TTC549 (cell line): ENCODE data around the gene ZNF652.
"Not testable (repeated sequence)": the region's sequence is repeated elsewhere in the genome, so short reads cannot be mapped to it uniquely, and the experiment has no call there.

ENCODE experiments used
- FAIRE-seq: peaks from 2 replicates; lab custom pipeline; 2012; peaks lifted over from hg19 to GRCh38; lab: Jason Lieb, UNC

Gene ZNF652

DNA sequence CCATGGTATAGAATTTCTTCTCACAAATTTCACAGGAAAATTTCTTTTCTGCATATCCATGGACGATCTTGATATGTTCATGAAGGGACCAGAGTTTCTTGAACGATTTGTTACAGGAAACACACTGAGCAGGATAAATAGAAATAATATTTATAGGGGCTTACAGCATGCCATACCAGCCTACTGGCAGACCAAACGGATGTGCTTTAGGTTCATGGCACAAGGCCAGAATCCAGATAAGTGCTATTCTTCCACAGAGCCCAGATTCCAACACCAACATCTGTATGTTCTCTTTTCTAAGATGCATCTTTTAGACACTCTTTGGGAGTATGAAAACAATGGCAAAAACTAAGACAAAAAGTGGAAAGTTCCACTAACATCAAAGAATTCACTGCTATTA lies 49.3 kb downstream of the ZNF652 start:
- no peak for FAIRE-seq

DNA sequence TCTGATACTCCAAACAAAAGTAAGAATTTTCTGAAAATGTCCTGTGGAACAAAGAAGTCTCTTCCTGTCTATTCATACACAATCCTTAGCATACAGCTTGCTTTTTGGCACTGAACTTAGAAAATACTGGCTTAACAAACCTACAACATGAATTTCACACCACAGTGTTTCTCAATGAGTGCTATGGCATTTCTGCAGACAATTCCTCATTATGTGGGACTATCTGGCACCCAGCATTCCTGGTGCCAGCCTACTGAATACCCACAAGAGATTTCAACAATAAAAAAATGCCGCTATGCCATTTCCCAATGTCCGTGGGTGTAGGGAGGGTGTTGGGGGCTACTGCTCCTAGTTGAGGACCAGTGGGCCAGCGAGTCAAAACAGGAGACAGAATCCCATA lies 62.1 kb downstream of the ZNF652 start:
- FAIRE-seq, result no peak

DNA sequence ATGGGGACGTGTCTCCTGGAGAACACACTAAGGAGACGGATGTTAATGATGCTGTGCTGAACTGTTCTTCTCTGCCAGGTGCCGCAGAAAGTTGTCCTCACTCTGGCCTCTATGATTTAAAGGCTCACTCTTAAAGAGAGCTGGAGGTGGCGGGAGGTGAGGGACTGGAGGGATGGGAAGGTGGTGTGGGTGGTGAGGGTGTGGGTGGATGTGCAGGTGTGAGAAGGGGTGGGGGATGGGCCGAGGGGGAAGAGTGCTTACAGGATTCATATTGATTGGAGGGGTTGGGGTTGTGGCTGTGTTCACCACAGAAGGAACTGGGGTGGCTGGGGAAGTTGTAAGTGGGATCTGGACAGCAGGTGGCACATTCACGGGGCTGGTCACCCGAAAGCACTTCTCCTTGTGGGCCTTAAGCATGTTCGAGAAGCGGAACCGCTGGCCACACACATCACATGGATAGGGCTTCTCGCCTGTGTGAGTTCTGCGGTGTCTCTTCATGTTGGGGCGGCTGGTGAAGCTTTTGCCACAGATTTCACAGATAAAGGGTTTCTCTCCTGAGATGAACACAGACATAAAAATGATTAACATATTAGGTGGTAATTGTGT lies 63.6 kb downstream of the ZNF652 start:
- no peak for FAIRE-seq

GRCh38 chr17:49297141-49297540 lies 64.9 kb downstream of the ZNF652 start:
- FAIRE-seq, result no peak

DNA sequence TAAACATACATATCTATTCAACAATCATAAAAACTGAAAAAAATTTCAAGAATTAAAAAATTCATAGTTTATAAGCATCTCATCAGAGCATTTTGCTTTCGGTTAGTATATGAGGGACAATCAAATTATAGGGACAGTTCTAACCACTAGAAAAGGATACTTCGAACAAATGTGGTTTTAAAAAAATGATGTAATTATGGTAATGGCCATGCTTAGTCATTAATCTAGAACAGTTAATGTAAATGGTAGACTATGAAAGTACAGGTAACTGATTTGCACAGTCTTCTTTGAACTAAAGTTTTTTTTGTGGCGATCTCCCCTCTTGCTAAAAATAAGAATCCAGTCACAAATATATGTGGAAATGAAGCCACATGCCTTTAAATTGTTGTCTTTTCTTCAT lies 67.9 kb downstream of the ZNF652 start:
- FAIRE-seq, result no peak

DNA sequence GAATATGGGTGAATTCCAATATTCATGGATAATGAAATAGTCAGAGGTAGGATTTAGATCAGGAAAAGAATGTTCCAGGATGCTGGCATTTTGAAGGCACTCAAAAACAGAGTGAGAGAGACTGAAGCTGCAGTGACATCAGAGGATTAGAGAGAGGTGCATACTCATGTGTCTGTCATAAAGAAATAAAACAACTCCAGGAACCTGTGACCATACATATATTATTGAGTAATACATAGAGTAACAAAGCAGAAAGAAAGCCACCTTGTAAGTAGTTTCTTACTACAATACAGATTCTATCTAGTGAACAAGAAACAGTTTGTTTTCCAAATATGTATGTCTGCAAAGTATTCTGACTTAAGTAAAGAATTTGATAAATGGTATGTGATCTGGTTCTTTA lies 69.1 kb downstream of the ZNF652 start:
- FAIRE-seq, result no peak

DNA sequence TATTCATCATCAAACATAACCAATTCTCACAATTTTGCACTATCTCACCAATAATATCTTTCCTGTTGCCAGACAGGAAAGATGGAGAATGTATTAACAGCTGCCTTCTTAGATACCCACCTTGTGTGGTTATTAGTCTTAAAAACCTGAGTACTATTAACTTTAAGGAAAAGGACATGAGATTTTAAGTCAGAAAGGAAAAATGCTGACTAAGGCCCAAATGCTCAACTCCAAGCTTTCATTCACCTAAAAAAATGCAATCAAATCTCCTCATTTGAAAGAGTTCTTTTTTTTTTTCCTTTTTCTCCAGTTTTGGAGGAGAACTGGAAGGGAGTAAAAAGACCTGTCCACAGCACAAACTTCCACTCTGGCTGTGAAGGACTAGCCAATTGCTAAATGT lies 70.1 kb downstream of the ZNF652 start:
- no peak for FAIRE-seq

GRCh38 chr17:49290690-49291359 lies 71.2 kb downstream of the ZNF652 start:
- FAIRE-seq, result peak; percentile 75

DNA sequence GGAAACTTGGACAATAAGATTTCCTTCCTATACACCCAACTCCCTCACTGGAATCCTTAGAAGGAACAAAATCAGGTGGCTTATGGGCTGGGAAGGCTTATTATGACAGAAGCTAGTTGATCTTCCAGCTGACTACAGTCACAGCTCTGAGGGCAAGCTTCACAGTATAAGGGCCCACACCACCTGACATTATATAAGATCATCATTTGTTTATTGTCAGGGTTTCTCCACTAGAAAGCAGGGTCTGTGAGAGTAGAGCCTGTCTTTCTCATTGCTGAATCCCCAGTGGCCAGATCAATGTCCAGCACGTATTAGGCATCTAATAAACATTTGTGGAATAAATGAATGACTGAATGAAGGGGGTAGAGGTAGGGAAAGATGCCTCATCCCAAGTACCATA lies 73.7 kb downstream of the ZNF652 start:
- no peak for FAIRE-seq

- no peak for FAIRE-seq
Observed at GRCh38 chr17:49287481-49287880, 74.6 kb downstream of the ZNF652 start.

- FAIRE-seq, result not testable (repeated sequence)
Observed at GRCh38 chr17:49286261-49286973, 75.6 kb downstream of the ZNF652 start.

DNA sequence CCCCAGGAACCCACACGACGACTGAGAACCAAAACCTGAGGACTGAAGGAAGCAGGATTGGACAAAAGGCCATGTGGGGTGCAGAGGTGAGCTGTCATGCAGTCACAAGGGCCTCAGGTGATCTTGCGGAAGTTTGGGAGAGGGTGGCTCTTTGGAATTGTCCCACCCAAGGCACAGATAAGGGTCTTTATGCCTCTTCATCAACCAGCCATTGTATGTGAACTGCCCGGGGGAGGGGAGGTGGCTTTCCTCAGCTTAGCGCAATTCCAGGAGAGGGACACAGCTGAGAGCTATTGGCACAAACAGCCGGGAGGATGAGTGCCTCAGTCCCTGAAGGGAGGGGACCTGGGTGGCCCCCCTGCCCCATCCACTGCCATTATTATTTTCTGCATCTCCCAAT lies 76.3 kb downstream of the ZNF652 start:
- FAIRE-seq, result no peak

- no peak for FAIRE-seq
Observed at GRCh38 chr17:49280918-49281317, 81.1 kb downstream of the ZNF652 start.

GRCh38 chr17:49280061-49280460 lies 82.0 kb downstream of the ZNF652 start:
- no peak for FAIRE-seq

GRCh38 chr17:49279263-49280015 lies 82.6 kb downstream of the ZNF652 start:
- not testable (repeated sequence) for FAIRE-seq

GRCh38 chr17:49278076-49278475 lies 84.0 kb downstream of the ZNF652 start:
- FAIRE-seq, result no peak

- FAIRE-seq, result no peak
Observed at GRCh38 chr17:49277638-49278037, 84.4 kb downstream of the ZNF652 start.

DNA sequence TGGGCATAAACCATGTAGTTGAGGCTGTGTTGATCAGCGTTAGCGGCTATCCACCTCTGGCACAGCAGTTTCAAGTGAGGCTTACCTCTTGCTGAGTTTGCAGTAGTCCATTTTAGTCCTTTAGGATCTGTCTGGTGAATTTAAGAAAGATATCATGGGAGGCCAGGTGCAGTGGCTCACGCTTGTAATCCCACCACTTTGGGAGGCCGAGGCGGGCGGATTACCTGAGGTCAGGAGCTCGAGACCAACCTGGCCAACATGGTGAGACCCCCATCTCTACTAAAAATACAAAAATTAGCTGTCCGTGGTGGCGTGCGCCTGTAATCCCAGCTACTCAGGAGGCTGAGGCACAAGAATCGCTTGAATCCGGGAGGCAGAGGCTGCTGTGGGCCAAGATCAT lies 86.1 kb downstream of the ZNF652 start:
- not testable (repeated sequence) for FAIRE-seq

GRCh38 chr17:49269356-49269755 lies 92.7 kb downstream of the ZNF652 start:
- FAIRE-seq, result no peak

DNA sequence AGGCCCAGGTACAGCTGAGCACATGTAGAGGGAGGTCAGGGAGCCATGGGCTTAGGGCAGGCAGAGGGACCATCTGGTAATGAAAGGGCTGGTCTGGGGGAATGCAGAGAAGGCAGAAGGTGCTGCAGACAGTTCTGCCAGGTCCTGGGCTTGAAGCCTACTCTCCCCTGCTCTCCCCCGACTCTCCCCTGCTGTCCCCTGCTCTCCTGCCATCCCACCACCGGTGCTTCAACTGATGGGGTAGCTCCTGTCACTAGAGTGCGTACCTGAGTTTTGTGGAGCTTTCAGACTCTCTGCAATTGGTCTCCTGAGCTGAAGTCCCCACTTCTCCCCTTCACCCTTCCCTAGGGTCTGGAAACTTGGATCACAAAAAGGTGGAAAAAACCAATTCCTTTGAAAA lies 94.1 kb downstream of the ZNF652 start:
- FAIRE-seq, result no peak

DNA sequence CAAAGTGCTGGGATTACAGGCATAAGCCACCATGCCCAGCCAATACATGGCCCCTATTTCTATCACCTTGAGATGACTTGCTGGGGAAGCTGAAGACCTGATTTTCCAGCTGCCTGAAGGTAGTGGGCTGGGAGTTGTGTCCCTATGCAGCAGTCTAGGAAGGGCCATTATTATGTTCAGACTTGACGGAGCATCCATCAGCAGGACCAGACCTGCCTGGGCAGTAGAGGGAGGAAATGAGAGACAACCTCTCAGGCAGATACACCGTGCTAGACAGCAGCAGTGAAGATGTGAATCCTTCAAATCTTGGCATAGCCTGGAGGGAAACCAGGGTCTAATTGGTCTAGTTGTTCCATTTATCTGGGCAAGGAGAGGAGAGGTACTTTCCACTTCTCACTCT lies 95.8 kb downstream of the ZNF652 start:
- no peak for FAIRE-seq

GRCh38 chr17:49261540-49261939 lies 100.5 kb downstream of the ZNF652 start:
- FAIRE-seq, result not testable (repeated sequence)

DNA sequence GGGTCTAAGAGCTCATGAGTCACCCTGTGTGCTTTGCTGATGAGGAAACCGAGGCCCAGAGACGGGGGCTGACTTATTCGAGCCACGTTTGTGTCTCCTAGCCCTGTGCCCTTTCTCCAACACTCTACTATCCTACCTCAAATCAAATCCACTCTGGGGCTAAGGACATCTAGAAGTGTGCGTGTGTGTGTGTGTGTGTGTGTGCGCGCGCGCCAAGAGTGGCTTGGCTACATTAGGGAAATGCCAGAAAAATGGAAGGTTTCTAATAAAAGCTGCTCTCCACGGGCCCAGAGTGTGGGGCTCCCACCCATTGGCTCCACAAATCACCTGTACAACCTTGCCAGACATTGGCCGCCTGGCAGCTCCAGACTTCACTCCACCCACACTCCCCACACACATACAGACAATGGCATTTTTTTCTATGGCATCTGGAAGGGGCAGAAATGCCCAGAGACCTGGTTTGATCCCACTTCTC lies 101.2 kb downstream of the ZNF652 start:
- no peak for FAIRE-seq
